ENCODE data around the gene OGFRL1. TPM values are rescaled to one million over a fixed set of nuclear protein-coding genes. Genes with fewer than 3 reads are reported as not detected.

The OGFRL1 gene
- total RNA-seq (2022; extraction: Qiagen RNA extraction): 4.7 to 6.5 TPM (median 5.6 TPM) in 5 replicates

GRCh38 chr6:71288228-71289038 is at the start of gene OGFRL1:
Gene OGFRL1, plus strand, starts transcription at chr6:71288811. Its CDS starts 126 bp downstream, at chr6:71288937.

All from A549 treated with Mapracorat at 1 μM for 4 hours (cell line).